ENCODE results near the gene ANO3. TPM values are rescaled to one million over a fixed set of nuclear protein-coding genes. Genes with fewer than 3 reads are reported as not detected.

The ANO3 gene
- total and polyA plus RNA-seq, 2 of the 8 experiments (the other 6 are each of a cell fraction or from before 2014, with no cell fraction given), result not detected

GRCh38 chr11:26557666-26558065, 225.7 kb downstream of the ANO3 start:
- no peaks in the 10 kb centered on the region for H3K79me1 ChIP-seq (ENCODE audit: low read depth, low read length)
- CTCF ChIA-PET (ENCODE audit: partially characterized antibody), result interaction anchor here (0.7 to 0.9 kb wide), 3 partner anchors 10 to 70 kb away, joined by 3 to 4 read pairs (median 4); partner anchors contain the start of gene MUC15

More at GRCh38 chr11:26557666-26558065, 225.7 kb downstream of the ANO3 start:
- no peaks in the 10 kb centered on the region for H3K4me1 ChIP-seq (replicated peaks in 1 of 4; ENCODE audit: control insufficient read depth in 3 of 4, insufficient read depth in 4 of 4, low read length in 3 of 4)
- no peak overlapping the region for H3K4ac ChIP-seq (replicated peaks; ENCODE audit: insufficient read length, low read depth, low read length)
- no peak overlapping the region for H2BK15ac ChIP-seq (ENCODE audit: low read length)
- FAIRE-seq, result no peak
- no peak overlapping the region for H2BK120ac ChIP-seq (replicated peaks; ENCODE audit: low read depth, low read length)
- TF ChIP-seq RBBP5 (IDR thresholded peaks at IDR 0.05; ENCODE audit: borderline replicate concordance, low read depth, low read length) (no peak), YY1 (IDR thresholded peaks at IDR 0.05; ENCODE audit: low read depth, low read length) (no peak)
- no peaks in the 10 kb centered on the region for H3K23me2 ChIP-seq (ENCODE audit: low read depth, low read length)
- no peak overlapping the region for H3K4me2 ChIP-seq (ENCODE audit: insufficient read depth in 1 of 2, low read depth in 2 of 2, low read length in 2 of 2)
- DNase-seq (ENCODE audit: low read depth in 1 of 2, low spot score in 2 of 2), result no peak
- H3K9me3 ChIP-seq (ENCODE audit: insufficient read depth in 2 of 2, low read depth in 1 of 2, low read length in 1 of 2), result no peaks in the 10 kb centered on the region
- no peak overlapping the region for H3K9ac ChIP-seq (replicated peaks in 1 of 4; ENCODE audit: extremely low read depth in 1 of 4, low read depth in 3 of 4, low read length in 3 of 4)
- H3K14ac ChIP-seq (ENCODE audit: insufficient read length), result no peak overlapping the region
- H3K23ac ChIP-seq (ENCODE audit: insufficient read length), result no peak overlapping the region
- H2AFZ ChIP-seq (ENCODE audit: low read length), result no peak overlapping the region
- H3K4me3 ChIP-seq (ENCODE audit: extremely low read depth in 1 of 4, insufficient read depth in 2 of 4, low read depth in 3 of 4, low read length in 4 of 4), result no peak overlapping the region
- H4K20me1 ChIP-seq (replicated peaks in 1 of 2; ENCODE audit: control insufficient read depth in 1 of 2, insufficient read depth in 2 of 2, low read length in 2 of 2), result no peaks in the 10 kb centered on the region
- no peak overlapping the region for H4K5ac ChIP-seq (ENCODE audit: insufficient read length, low read depth, low read length)
- H3K18ac ChIP-seq (ENCODE audit: extremely low read depth, low read length), result no peak overlapping the region
- no peak overlapping the region for H2BK5ac ChIP-seq (ENCODE audit: low read depth, low read length)
- no peak overlapping the region for H4K8ac ChIP-seq (ENCODE audit: extremely low read depth, insufficient read depth, low read length)
- no peak overlapping the region for H4K91ac ChIP-seq (replicated peaks; ENCODE audit: insufficient read length, low read length)
- POLR2A ChIA-PET (ENCODE audit: partially characterized antibody), result no interaction called here
- no peak overlapping the region for H2BK12ac ChIP-seq (ENCODE audit: low read depth, low read length)
- WGBS, 2 experiments (ENCODE audit: extremely low coverage in 1 of 2, insufficient coverage in 1 of 2, insufficient read length in 1 of 2, insufficient replicate concordance in 2 of 2, low coverage in 1 of 2, low lambda C conversion rate in 2 of 2, missing lambda C conversion rate in 1 of 2), result 63% methylated on average over 3 of the region's 3 CpGs; no CpG with 5 or more reads in 1 of the 2 experiments
- no peaks in the 10 kb centered on the region for H3K27me3 ChIP-seq (replicated peaks in 1 of 4; ENCODE audit: control insufficient read depth in 3 of 4, extremely low read depth in 1 of 4, insufficient read depth in 3 of 4, low read length in 3 of 4)
- H3K27ac ChIP-seq (ENCODE audit: low read depth, low read length), result no peak overlapping the region
- H3K36me3 ChIP-seq (ENCODE audit: control insufficient read depth in 2 of 4, insufficient read depth in 4 of 4, low read length in 3 of 4), result no peaks in the 10 kb centered on the region
- no peak overlapping the region for H2AK5ac ChIP-seq (ENCODE audit: low read depth, low read length)
- H2BK20ac ChIP-seq (ENCODE audit: low read length), result no peak overlapping the region
- H3K56ac ChIP-seq (replicated peaks; ENCODE audit: insufficient read length, low read depth, low read length), result no peak overlapping the region
- no peaks in the 10 kb centered on the region for H3K79me2 ChIP-seq (ENCODE audit: control insufficient read depth in 1 of 2, insufficient read depth in 2 of 2, low read length in 2 of 2)
